Neuronal stem cell (in vitro differentiated cells): ENCODE measurements around the gene RALB.
"Not testable (repeated sequence)": the region's sequence is repeated elsewhere in the genome, so short reads cannot be mapped to it uniquely, and the experiment has no call there.

Source experiments
- DNase-seq: peaks from one replicate; pipeline ENCODE4 v3.0.0-alpha.2; 2013; ENCODE audit warnings: low spot score
- H2AFZ ChIP-seq: one replicate; pipeline ENCODE4 v1.6.1; 2013; ENCODE audit warnings: mild to moderate bottlenecking, low read length, inconsistent platforms
- H2AK5ac ChIP-seq: 2 replicates; pipeline ENCODE4 v1.6.1; 2013; ENCODE audit warnings: low read depth, mild to moderate bottlenecking, inconsistent platforms, low read length, moderate library complexity, mixed read lengths
- H2BK120ac ChIP-seq: 2 replicates; pipeline ENCODE4 v1.6.1; 2013; ENCODE audit warnings: low read depth, mild to moderate bottlenecking, inconsistent platforms, low read length, moderate library complexity, mixed read lengths
- H2BK12ac ChIP-seq: one replicate; pipeline ENCODE4 v1.6.1; 2013; ENCODE audit warnings: low read length, inconsistent platforms
- H2BK15ac ChIP-seq: 2 replicates; pipeline ENCODE4 v1.6.1; 2013; ENCODE audit warnings: mild to moderate bottlenecking, low read length, inconsistent platforms, mixed read lengths
- H2BK5ac ChIP-seq: one replicate; pipeline ENCODE4 v1.6.1; 2013; ENCODE audit warnings: inconsistent platforms, mild to moderate bottlenecking, low read length, moderate library complexity
- H3K14ac ChIP-seq: one replicate; pipeline ENCODE4 v1.6.1; 2013; ENCODE audit warnings: low read length, inconsistent platforms
- H3K18ac ChIP-seq: 2 replicates; pipeline ENCODE4 v1.6.1; 2013; ENCODE audit warnings: low read length, inconsistent platforms
- H3K23ac ChIP-seq: 2 replicates; pipeline ENCODE4 v1.6.1; 2013; ENCODE audit warnings: low read depth, mild to moderate bottlenecking, mixed read lengths, low read length, inconsistent platforms; ENCODE audit not compliant: poor library complexity
- H3K27ac ChIP-seq: replicated peaks from 3 replicates; pipeline ENCODE4 v1.5.1; 2013; ENCODE audit warnings: low read length, inconsistent platforms
- H3K27me3 ChIP-seq, 3 experiments: 2 replicates each; pipeline ENCODE4 v1.6.1; 2013; ENCODE audit warnings: low read length in 3 of 3, mild to moderate bottlenecking in 2 of 3, inconsistent platforms in 1 of 3, low read depth in 1 of 3, mixed read lengths in 1 of 3, moderate library complexity in 1 of 3; ENCODE audit not compliant: control insufficient read depth in 3 of 3, insufficient read depth in 3 of 3
- H3K36me3 ChIP-seq, 2 donors: replicated peaks in 1 of 2; 2 replicates each; pipeline ENCODE4 v1.6.1; 2013; ENCODE audit warnings: low read length in 2 of 2; ENCODE audit not compliant: control insufficient read depth in 2 of 2, insufficient read depth in 2 of 2
- H3K4ac ChIP-seq: 2 replicates; pipeline ENCODE4 v1.6.1; 2013; ENCODE audit warnings: inconsistent platforms, mild to moderate bottlenecking, low read length, moderate library complexity
- H3K4me1 ChIP-seq, 2 donors: 1 replicate in 1 of 2; 2 replicates in 1 of 2; pipeline ENCODE4 v1.6.1; 2013; ENCODE audit warnings: low read length in 2 of 2, low read depth in 1 of 2; ENCODE audit not compliant: control insufficient read depth in 2 of 2, insufficient read depth in 1 of 2
- H3K4me2 ChIP-seq: one replicate; pipeline ENCODE4 v1.6.1; 2013; ENCODE audit warnings: mild to moderate bottlenecking, low read length, inconsistent platforms; ENCODE audit not compliant: insufficient read depth, poor library complexity, severe bottlenecking
- H3K4me3 ChIP-seq, 2 donors: 2 replicates each; pipeline ENCODE4 v1.5.1; 2013; ENCODE audit warnings: low read length in 2 of 2, mild to moderate bottlenecking in 2 of 2, inconsistent platforms in 1 of 2, moderate library complexity in 1 of 2
- H3K79me1 ChIP-seq: one replicate; pipeline ENCODE4 v1.6.1; 2013; ENCODE audit warnings: low read depth, mild to moderate bottlenecking, inconsistent platforms, low read length, moderate library complexity
- H3K9ac ChIP-seq: one replicate; pipeline ENCODE4 v1.6.1; 2013; ENCODE audit warnings: mild to moderate bottlenecking, low read depth, low read length, inconsistent platforms; ENCODE audit not compliant: poor library complexity
- H3K9me3 ChIP-seq, 2 donors: replicated peaks in 1 of 2; 2 replicates each; pipeline versions ENCODE3 to v1.6.1; 2013; ENCODE audit warnings: low read length in 2 of 2, mild to moderate bottlenecking in 2 of 2, inconsistent platforms in 1 of 2, low read depth in 1 of 2, mixed read lengths in 1 of 2, moderate library complexity in 1 of 2; ENCODE audit not compliant: control insufficient read depth in 2 of 2, insufficient read depth in 1 of 2
- H4K8ac ChIP-seq: one replicate; pipeline ENCODE4 v1.6.1; 2013; ENCODE audit warnings: low read depth, mild to moderate bottlenecking, inconsistent platforms, low read length, moderate library complexity
- H4K91ac ChIP-seq: one replicate; pipeline ENCODE4 v1.6.1; 2013; ENCODE audit warnings: low read length, low read depth, mild to moderate bottlenecking, inconsistent platforms; ENCODE audit not compliant: poor library complexity
- WGBS, 2 donors: extraction: QIAGEN DNeasy Blood & Tissue Kit; methylation state at CpG; one replicate each; pipeline ENCODE4 v1.1.7; 2013; ENCODE audit warnings: missing lambda C conversion rate in 2 of 2, mixed read lengths in 1 of 2; ENCODE audit not compliant: insufficient read length in 2 of 2, insufficient replicate concordance in 1 of 2; ENCODE audit errors: extremely low coverage in 2 of 2; 5-methylcytosine and 5-hydroxymethylcytosine counted together

Gene RALB

DNA sequence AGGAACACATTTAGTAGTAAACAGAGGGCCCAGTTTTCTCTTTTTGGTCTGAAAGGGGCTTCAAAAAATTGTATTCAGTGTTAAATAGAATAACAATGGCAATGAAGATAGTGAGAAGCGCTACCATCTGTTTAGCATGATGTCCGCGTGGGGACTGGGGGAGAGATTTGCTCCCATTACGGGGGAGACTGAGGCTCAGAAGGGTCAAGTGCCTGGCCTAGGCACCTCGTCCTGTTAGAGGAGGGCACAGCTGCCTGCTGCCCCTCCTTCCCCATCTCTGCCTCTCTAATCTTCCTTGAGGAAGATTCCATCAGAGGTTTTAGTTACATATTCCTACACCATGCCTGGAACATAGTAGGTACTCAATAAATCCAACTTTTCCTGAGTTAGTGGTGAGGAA, 19.4 kb upstream of the RALB start:
- no peaks in the 10 kb centered on the region for H3K36me3 ChIP-seq
- peaks cover 4 to 12% of the 10 kb centered on the region in 2 donors for H3K4me1 ChIP-seq
- peaks cover 0 to 2% of the 10 kb centered on the region in 2 donors for H3K9me3 ChIP-seq
- H3K23ac ChIP-seq: no peak overlapping the region
- H2BK15ac ChIP-seq: peak overlapping the region; percentile 39
- H3K27ac ChIP-seq: no peak overlapping the region
- H3K4me2 ChIP-seq: no peak overlapping the region
- H2AK5ac ChIP-seq: peak overlapping the region; percentile 40
- no peak overlapping the region for H2BK5ac ChIP-seq
- no peak overlapping the region for H2BK12ac ChIP-seq
- DNase-seq: no peak
- H2AFZ ChIP-seq: no peak overlapping the region
- WGBS, 2 donors: no CpG with 5 or more reads among the region's 5 CpGs
- H3K9ac ChIP-seq: no peak overlapping the region
- H4K8ac ChIP-seq: no peak overlapping the region
- no peak overlapping the region for H3K4me3 ChIP-seq
- H3K27me3 ChIP-seq: peaks cover 0 to 30% (median 0%) of the 10 kb centered on the region in 3 experiments
- H3K14ac ChIP-seq: no peak overlapping the region
- no peak overlapping the region for H3K18ac ChIP-seq
- H4K91ac ChIP-seq: no peak overlapping the region
- no peaks in the 10 kb centered on the region for H3K79me1 ChIP-seq
- H3K4ac ChIP-seq: no peak overlapping the region
- H2BK120ac ChIP-seq: no peak overlapping the region

DNA sequence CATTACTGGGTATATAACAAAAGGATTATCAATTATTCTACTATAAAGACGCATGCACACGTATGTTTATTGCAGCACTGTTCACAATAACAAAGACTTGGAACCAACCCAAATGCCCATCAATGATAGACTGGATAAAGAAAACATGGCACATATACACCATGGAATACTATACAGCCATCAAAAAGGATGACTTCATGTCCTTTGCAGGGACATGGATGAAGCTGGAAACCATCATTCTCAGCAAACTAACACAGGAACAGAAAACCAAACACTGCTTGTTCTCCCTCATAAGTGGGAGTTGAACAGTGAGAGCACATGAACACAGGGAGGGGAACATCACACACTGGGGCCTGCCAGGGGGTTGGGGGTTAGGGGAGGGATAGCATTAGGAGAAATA, 17.5 kb upstream of the RALB start:
- H4K91ac ChIP-seq, H3K4me3 ChIP-seq, H3K9ac ChIP-seq, H3K4me2 ChIP-seq, H2BK12ac ChIP-seq, H3K9me3 ChIP-seq, H2AFZ ChIP-seq, H2BK120ac ChIP-seq, H3K36me3 ChIP-seq, H2BK15ac ChIP-seq, H2BK5ac ChIP-seq, H2AK5ac ChIP-seq, H4K8ac ChIP-seq, H3K4ac ChIP-seq, H3K79me1 ChIP-seq, H3K18ac ChIP-seq, DNase-seq, H3K27ac ChIP-seq, H3K23ac ChIP-seq, H3K14ac ChIP-seq: not testable (repeated sequence)
- peaks cover 4 to 29% of the 10 kb centered on the region in 2 donors for H3K4me1 ChIP-seq
- no CpG with 5 or more reads among the region's 2 CpGs for WGBS, 2 donors
- peaks cover 0 to 15% (median 0%) of the 10 kb centered on the region in 3 experiments for H3K27me3 ChIP-seq

DNA sequence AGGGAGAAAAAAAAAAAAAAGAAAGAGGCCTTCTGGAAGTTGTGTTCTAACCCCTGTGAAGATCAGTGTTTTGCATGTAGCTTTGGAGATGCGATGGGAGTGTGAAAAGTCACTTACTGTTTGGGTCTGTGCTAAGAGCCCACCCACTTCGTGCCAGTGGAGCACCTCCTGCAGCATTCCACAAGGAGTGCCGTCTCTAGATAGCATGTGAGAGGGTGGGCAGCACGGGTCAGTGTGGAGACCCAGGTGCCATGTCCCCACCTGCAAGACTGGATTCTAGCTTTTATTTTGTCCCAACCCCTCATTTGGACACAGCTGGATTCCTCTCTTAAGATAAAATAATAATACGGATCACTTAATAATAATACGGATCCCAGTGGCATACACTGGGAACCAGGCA, 17.0 kb upstream of the RALB start:
- H3K9ac ChIP-seq: no peak overlapping the region
- no peak overlapping the region for H2BK12ac ChIP-seq
- peaks cover 0 to 2% of the 10 kb centered on the region in 2 donors for H3K9me3 ChIP-seq
- peak overlapping the region; percentile 52 for H4K8ac ChIP-seq
- H2AFZ ChIP-seq: no peak overlapping the region
- H3K18ac ChIP-seq: peak overlapping the region; percentile 85
- H2BK15ac ChIP-seq: no peak overlapping the region
- H3K14ac ChIP-seq: no peak overlapping the region
- H3K4ac ChIP-seq: no peak overlapping the region
- no peak overlapping the region for H3K27ac ChIP-seq
- H3K36me3 ChIP-seq: no peaks in the 10 kb centered on the region
- no peaks in the 10 kb centered on the region for H3K79me1 ChIP-seq
- H3K4me1 ChIP-seq: peaks cover 4 to 29% of the 10 kb centered on the region in 2 donors
- H3K4me3 ChIP-seq: no peak overlapping the region
- no peak overlapping the region for H4K91ac ChIP-seq
- DNase-seq: no peak
- no peak overlapping the region for H3K4me2 ChIP-seq
- WGBS, 2 donors: no CpG with 5 or more reads among the region's 6 CpGs
- peaks cover 0 to 13% (median 0%) of the 10 kb centered on the region in 3 experiments for H3K27me3 ChIP-seq
- peak overlapping the region; percentile 96 for H2AK5ac ChIP-seq
- H2BK120ac ChIP-seq: no peak overlapping the region
- no peak overlapping the region for H3K23ac ChIP-seq
- no peak overlapping the region for H2BK5ac ChIP-seq

DNA sequence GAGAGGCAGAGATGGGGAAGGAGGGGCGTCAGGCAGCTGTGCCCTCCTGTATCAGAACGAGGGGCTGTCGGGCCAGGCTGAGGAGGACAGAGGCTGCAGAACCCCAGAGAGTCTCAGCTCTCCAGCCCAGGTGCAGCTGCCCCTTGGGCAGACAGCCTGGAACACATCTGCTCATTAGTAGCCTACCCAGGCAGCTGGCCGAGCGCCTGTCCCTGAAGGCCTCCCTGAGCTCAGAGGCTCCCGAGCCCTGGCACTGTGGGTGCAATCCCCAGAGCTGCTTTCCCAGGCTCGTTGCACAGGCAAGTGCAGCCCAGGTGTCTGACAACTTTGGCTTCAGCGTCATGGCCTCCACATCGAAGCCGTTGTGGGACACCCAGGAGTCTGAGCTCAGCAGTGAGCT, 16.3 kb upstream of the RALB start:
- Histone ChIP-seq H3K9me3 (peaks cover 0 to 2% of the 10 kb centered on the region in 2 donors), H3K27ac (peak overlapping the region; percentile 19), H2BK12ac (no peak overlapping the region), H3K9ac (no peak overlapping the region), H2BK15ac (peak overlapping the region; percentile 8), H3K4ac (no peak overlapping the region), H3K36me3 (no peaks in the 10 kb centered on the region), H4K91ac (peak overlapping the region; percentile 96), H3K4me2 (no peak overlapping the region), H2BK120ac (no peak overlapping the region), H3K79me1 (no peaks in the 10 kb centered on the region), H2AFZ (no peak overlapping the region), H3K23ac (peak overlapping the region; percentile 46), H2AK5ac (peak overlapping the region; percentile 96), H2BK5ac (peak overlapping the region; percentile 67), H3K27me3 (peaks cover 0 to 8% (median 0%) of the 10 kb centered on the region in 3 experiments), H3K14ac (no peak overlapping the region), H4K8ac (no peak overlapping the region), H3K18ac (peak overlapping the region; percentile 94), H3K4me1 (peaks cover 4 to 29% of the 10 kb centered on the region in 2 donors), H3K4me3 (no peak overlapping the region)
- DNase-seq: no peak
- WGBS, 2 donors: no CpG with 5 or more reads among the region's 10 CpGs
